Sigmoid colon (tissue), 7 donors: Measurements from ENCODE around the gene ZMIZ1. TPM values are rescaled to one million over a fixed set of nuclear protein-coding genes. Genes with fewer than 3 reads are reported as not detected.
A peak's percentile ranks its signal among the peaks of the same experiment; 100 is the strongest.

Experiments
- DNase-seq: peaks from one replicate; pipeline ENCODE4 v3.0.0-alpha.2; 2019
- H3K27ac ChIP-seq, 4 donors: fragments of 200-600 bp; sonication (generic); one replicate each; pipeline ENCODE4 v1.5.1; 2016 to 2019; ENCODE audit warnings: mild to moderate bottlenecking in 1 of 4
- H3K27me3 ChIP-seq, 3 donors: fragments of 200-600 bp; sonication (generic); one replicate each; pipeline ENCODE4 v1.5.1; 2019; ENCODE audit warnings: mild to moderate bottlenecking in 1 of 3
- H3K36me3 ChIP-seq, 4 donors: fragments of 200-600 bp; sonication (generic); one replicate each; pipeline ENCODE4 v1.5.1; 2016 to 2019
- H3K4me1 ChIP-seq, 4 donors: fragments of 200-600 bp; sonication (generic); one replicate each; pipeline ENCODE4 v1.5.1; 2017 to 2019
- H3K4me3 ChIP-seq, 4 donors: fragments of 200-600 bp; sonication (generic); one replicate each; pipeline ENCODE4 v1.5.1; 2017 to 2019; ENCODE audit warnings: mild to moderate bottlenecking in 2 of 4, moderate library complexity in 1 of 4
- H3K9me3 ChIP-seq, 4 donors: fragments of 200-600 bp in 3 of 4; sonication (generic) in 3 of 4; one replicate each; pipeline versions ENCODE4 v1.5.1 to v1.6.1; 2013 to 2019
- EP300 ChIP-seq, 4 donors: sonication (generic); formaldehyde crosslinking; IDR thresholded peaks; one replicate each; pipeline ENCODE4 v1.6.1; 2017; ENCODE audit warnings: antibody characterized with exemption in 4 of 4
- POLR2A ChIP-seq, 2 donors: fragments of 450-650 bp; IDR thresholded peaks; one replicate each; pipeline ENCODE4 v1.6.1; 2016; ENCODE audit warnings: antibody characterized with exemption in 2 of 2, mild to moderate bottlenecking in 2 of 2, moderate library complexity in 2 of 2
- POLR2AphosphoS5 ChIP-seq, 4 donors: sonication (generic); formaldehyde crosslinking; IDR thresholded peaks; one replicate each; pipeline ENCODE4 v1.6.1; 2017; ENCODE audit warnings: antibody characterized with exemption in 4 of 4
- WGBS, 2 donors: extraction: QIAGEN DNeasy Blood & Tissue Kit; methylation state at CpG; one replicate each; pipeline ENCODE4 v1.1.7; 2013; 5-methylcytosine and 5-hydroxymethylcytosine counted together
- intact Hi-C: fragments of 100-400 bp; cut with DNase I; formaldehyde crosslinking; loops from one replicate; pipeline ENCODE4 v1.15.1; 2023
- polyA plus RNA-seq, 3 donors: library from polyadenylated mRNA; stranded (reverse); fragments of 200-250 nt; gene quantifications; one replicate each; pipeline ENCODE4 v1.2.3, GENCODE V29; 2013
- total RNA-seq, 4 donors: library from RNA; depleted of rRNA; stranded (reverse); fragments of >200 nt; gene quantifications; one replicate each; pipeline ENCODE4 v1.1.0, GENCODE V29; 2016
- TF ChIP-seq, protein P1 (sequence below), 4 experiments: fragments of 450-650 bp in 3 of 4; fragments of 200-600 bp in 1 of 4; IDR thresholded peaks; one replicate each; pipeline ENCODE4 v1.5.1; 2016 to 2019; ENCODE audit warnings: antibody characterized with exemption in 4 of 4, mild to moderate bottlenecking in 3 of 4, moderate library complexity in 2 of 4
- donor health status: healthy with polysubstance abuse.
- donor health status: Bipolar disorder and iron deficiency.
- donor health status: healthy.

Gene ZMIZ1
- total and polyA plus RNA-seq, 7 donors = 17.4 to 49.3 (median 31.5) TPM

GRCh38 chr10:79118286-79119202 lies 49.8 kb downstream of the ZMIZ1 start:
- Histone ChIP-seq H3K36me3 (peaks cover 0 to 43% (median 27%) of the 10 kb centered on the region in 4 donors), H3K27ac (peak overlapping the region in 2 of 4 donors; percentile 88 to 94), H3K9me3 (no peaks in the 10 kb centered on the region), H3K4me3 (no peak overlapping the region), H3K27me3 (no peaks in the 10 kb centered on the region), H3K4me1 (peaks cover 0 to 76% (median 62%) of the 10 kb centered on the region in 4 donors)
- TF ChIP-seq POLR2A (IDR thresholded peaks at IDR 0.05) = no peak
- WGBS, 2 donors = 91 to 93% methylated on average over 25 of the region's 25 CpGs
- intact Hi-C loops = no loop called here
- no peak for DNase-seq

DNA sequence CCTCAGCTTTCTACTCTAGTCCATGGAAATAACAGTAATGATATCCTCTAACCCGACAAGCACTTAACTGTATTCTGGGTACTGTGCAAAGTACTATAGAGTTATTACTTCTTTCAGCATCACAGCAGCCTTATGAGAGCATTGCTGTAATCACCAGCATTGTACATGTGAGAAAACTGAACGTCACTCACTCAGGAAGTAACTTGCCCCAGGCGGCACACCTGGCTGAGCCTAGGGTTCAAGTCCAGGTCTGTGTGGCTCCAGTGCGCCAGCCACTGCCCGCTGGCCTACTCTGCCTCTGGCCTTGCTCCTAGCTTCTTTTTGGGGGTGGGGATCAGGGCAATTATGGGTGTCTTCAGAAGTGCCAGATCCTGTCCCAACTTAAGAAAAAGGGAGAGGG lies 50.5 kb downstream of the ZMIZ1 start:
- DNase-seq = no peak
- Histone ChIP-seq H3K36me3 (peaks cover 0 to 51% (median 27%) of the 10 kb centered on the region in 4 donors), H3K4me1 (peaks cover 0 to 69% (median 56%) of the 10 kb centered on the region in 4 donors), H3K27ac (no peak overlapping the region), H3K27me3 (no peaks in the 10 kb centered on the region), H3K4me3 (no peak overlapping the region), H3K9me3 (no peaks in the 10 kb centered on the region)
- 73 to 85% methylated on average over 5 of the region's 5 CpGs for WGBS, 2 donors
- TF ChIP-seq EP300 (IDR thresholded peaks at IDR 0.05) (no peak), POLR2A (IDR thresholded peaks at IDR 0.05) (no peak), POLR2AphosphoS5 (IDR thresholded peaks at IDR 0.05) (no peak)
- TF ChIP-seq, protein P1, sequence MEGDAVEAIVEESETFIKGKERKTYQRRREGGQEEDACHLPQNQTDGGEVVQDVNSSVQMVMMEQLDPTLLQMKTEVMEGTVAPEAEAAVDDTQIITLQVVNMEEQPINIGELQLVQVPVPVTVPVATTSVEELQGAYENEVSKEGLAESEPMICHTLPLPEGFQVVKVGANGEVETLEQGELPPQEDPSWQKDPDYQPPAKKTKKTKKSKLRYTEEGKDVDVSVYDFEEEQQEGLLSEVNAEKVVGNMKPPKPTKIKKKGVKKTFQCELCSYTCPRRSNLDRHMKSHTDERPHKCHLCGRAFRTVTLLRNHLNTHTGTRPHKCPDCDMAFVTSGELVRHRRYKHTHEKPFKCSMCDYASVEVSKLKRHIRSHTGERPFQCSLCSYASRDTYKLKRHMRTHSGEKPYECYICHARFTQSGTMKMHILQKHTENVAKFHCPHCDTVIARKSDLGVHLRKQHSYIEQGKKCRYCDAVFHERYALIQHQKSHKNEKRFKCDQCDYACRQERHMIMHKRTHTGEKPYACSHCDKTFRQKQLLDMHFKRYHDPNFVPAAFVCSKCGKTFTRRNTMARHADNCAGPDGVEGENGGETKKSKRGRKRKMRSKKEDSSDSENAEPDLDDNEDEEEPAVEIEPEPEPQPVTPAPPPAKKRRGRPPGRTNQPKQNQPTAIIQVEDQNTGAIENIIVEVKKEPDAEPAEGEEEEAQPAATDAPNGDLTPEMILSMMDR (IDR thresholded peaks at IDR 0.05) = no peak
- intact Hi-C loops = no loop called here

GRCh38 chr10:79123547-79123963 lies 54.8 kb downstream of the ZMIZ1 start:
- H3K27ac ChIP-seq = no peak overlapping the region
- peaks cover 0 to 87% (median 32%) of the 10 kb centered on the region in 4 donors for H3K36me3 ChIP-seq
- TF ChIP-seq POLR2A (IDR thresholded peaks at IDR 0.05) (no peak), POLR2AphosphoS5 (IDR thresholded peaks at IDR 0.05) (no peak), EP300 (IDR thresholded peaks at IDR 0.05) (no peak)
- TF ChIP-seq, protein P1 (IDR thresholded peaks at IDR 0.05) = no peak
- no peaks in the 10 kb centered on the region for H3K9me3 ChIP-seq
- H3K27me3 ChIP-seq = no peaks in the 10 kb centered on the region
- H3K4me1 ChIP-seq = peaks cover 0 to 52% (median 37%) of the 10 kb centered on the region in 4 donors
- H3K4me3 ChIP-seq = no peak overlapping the region
- intact Hi-C loops = no loop called here
- WGBS, 2 donors = 82 to 85% methylated on average over 8 of the region's 8 CpGs
- DNase-seq = no peak

- TF ChIP-seq POLR2AphosphoS5 (IDR thresholded peaks at IDR 0.05) (no peak), EP300 (IDR thresholded peaks at IDR 0.05) (no peak), POLR2A (IDR thresholded peaks at IDR 0.05) (no peak)
- TF ChIP-seq, protein P1 (IDR thresholded peaks at IDR 0.05) = no peak
Observed at GRCh38 chr10:79124066-79124465, 55.3 kb downstream of the ZMIZ1 start.

DNA sequence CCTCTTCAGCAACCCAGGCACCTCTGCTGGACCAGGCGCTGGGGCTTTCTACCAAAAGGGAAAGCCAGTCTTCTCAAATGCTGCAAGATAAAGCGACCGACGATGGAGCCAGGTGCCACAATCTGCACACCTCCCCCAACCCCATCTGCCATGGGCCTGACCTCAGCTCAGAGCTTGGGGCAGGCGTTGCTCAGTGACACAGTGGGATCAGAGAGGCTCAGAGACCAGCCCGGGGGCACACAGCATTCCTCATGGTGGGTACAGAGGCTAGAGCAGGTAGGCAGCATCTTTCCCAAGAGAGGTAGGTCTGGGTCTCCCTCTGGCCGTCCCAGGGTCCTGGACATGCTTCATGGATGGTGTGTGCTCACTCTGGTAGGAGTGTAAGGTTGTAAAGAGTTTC lies 56.3 kb downstream of the ZMIZ1 start:
- intact Hi-C loops = no loop called here
- WGBS, 2 donors = 84 to 90% methylated on average over 7 of the region's 7 CpGs
- H3K4me1 ChIP-seq = peaks cover 0 to 55% (median 43%) of the 10 kb centered on the region in 4 donors
- TF ChIP-seq, protein P1 (IDR thresholded peaks at IDR 0.05) = no peak
- TF ChIP-seq EP300 (IDR thresholded peaks at IDR 0.05) (no peak), POLR2A (IDR thresholded peaks at IDR 0.05) (no peak), POLR2AphosphoS5 (IDR thresholded peaks at IDR 0.05) (no peak)
- H3K4me3 ChIP-seq = no peak overlapping the region
- no peak overlapping the region for H3K27ac ChIP-seq
- H3K27me3 ChIP-seq = no peaks in the 10 kb centered on the region
- peaks cover 0 to 75% (median 22%) of the 10 kb centered on the region in 4 donors for H3K36me3 ChIP-seq
- no peak for DNase-seq
- no peaks in the 10 kb centered on the region for H3K9me3 ChIP-seq

More at GRCh38 chr10:79124066-79124465, 55.3 kb downstream of the ZMIZ1 start:
- H3K36me3 ChIP-seq = peaks cover 0 to 85% (median 32%) of the 10 kb centered on the region in 4 donors
- H3K4me3 ChIP-seq = no peak overlapping the region
- peaks cover 0 to 52% (median 37%) of the 10 kb centered on the region in 4 donors for H3K4me1 ChIP-seq
- no peaks in the 10 kb centered on the region for H3K27me3 ChIP-seq
- no peaks in the 10 kb centered on the region for H3K9me3 ChIP-seq
- no peak overlapping the region for H3K27ac ChIP-seq
- intact Hi-C loops = no loop called here
- DNase-seq = no peak
